ENCODE data around the gene ZBTB7B. TPM values are rescaled to one million over a fixed set of nuclear protein-coding genes. Genes with fewer than 3 reads are reported as not detected.
A peak's percentile ranks its signal among the peaks of the same experiment; 100 is the strongest.

The ZBTB7B gene
- total RNA-seq, 1 experiment from 2014 or later, result 44.1 TPM

DNA sequence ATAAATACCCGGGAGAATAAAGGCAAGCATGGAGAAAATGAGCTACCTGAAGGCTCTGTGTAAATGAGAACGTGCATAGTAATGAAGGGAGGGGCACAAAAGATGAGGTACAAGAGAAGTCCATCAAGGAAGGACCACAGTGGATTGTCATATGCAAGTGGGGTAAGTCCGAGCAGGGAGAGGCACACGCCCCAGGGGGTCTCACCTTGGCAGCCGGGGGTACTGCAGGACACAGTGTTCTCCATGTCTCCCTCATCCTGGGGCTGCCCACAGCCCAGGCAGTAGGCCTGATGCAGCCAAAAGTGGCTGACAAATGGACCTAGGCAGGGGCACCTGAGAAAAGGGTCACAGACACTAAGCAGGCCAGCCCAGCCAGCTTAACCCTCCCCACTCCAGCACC is 21.0 kb downstream of the ZBTB7B start:
- H3K4me2 ChIP-seq, result no peak overlapping the region
- no peak for TF ChIP-seq CTCF (conservative IDR thresholded peaks at IDR 0.05)
- H3K79me2 ChIP-seq (ENCODE audit: low read depth), result no peaks in the 10 kb centered on the region
- H2AFZ ChIP-seq, result no peak overlapping the region
- peaks cover 23% of the 10 kb centered on the region; the same call in 1 of the 2 replicates for H3F3A ChIP-seq (ENCODE audit: insufficient read depth, low read depth)
- no peaks in the 10 kb centered on the region for H3K9me3 ChIP-seq (ENCODE audit: insufficient read depth, low read depth)
- no peak overlapping the region for H3K27ac ChIP-seq
- intact Hi-C loops (cut with micrococcal nuclease; ENCODE audit: unreplicated experiment), result loop anchor here (2.0 kb wide), 1 partner anchor 15 kb away; no protein-coding TSS in a partner anchor
- no peaks in the 10 kb centered on the region for H3K36me3 ChIP-seq (ENCODE audit: low read depth)
- ChIA-PET CTCF (interaction anchor here (0.9 kb wide), 1 partner anchor 27 kb away, joined by 4 read pairs; no protein-coding TSS in a partner anchor), POLR2A (ENCODE audit: unreplicated experiment) (interaction anchor here (0.5 kb wide), 1 partner anchor 120 kb away, joined by 3 read pairs; no protein-coding TSS in a partner anchor)
- H3K4me3 ChIP-seq, result no peak overlapping the region
- no TSS peak for BruUV-seq (replicated peaks)
- no peaks in the 10 kb centered on the region for H4K20me1 ChIP-seq (ENCODE audit: insufficient read depth)
- H3K4me1 ChIP-seq (replicated peaks; ENCODE audit: insufficient read depth), result peaks cover 54% of the 10 kb centered on the region
- H3K9me2 ChIP-seq (ENCODE audit: insufficient read depth), result no peaks in the 10 kb centered on the region
- no peak for DNase-seq
- H3K27me3 ChIP-seq (ENCODE audit: insufficient read depth, low read depth), result no peaks in the 10 kb centered on the region

- Histone ChIP-seq H3K36me3 (ENCODE audit: low read depth) (no peaks in the 10 kb centered on the region), H3K4me1 (replicated peaks; ENCODE audit: insufficient read depth) (peaks cover 47% of the 10 kb centered on the region), H3K4me2 (no peak overlapping the region), H3F3A (ENCODE audit: insufficient read depth, low read depth) (peaks cover 27% of the 10 kb centered on the region; the same call in 1 of the 2 replicates), H3K79me2 (ENCODE audit: low read depth) (no peaks in the 10 kb centered on the region), H3K9me2 (ENCODE audit: insufficient read depth) (no peaks in the 10 kb centered on the region), H2AFZ (no peak overlapping the region), H3K27ac (no peak overlapping the region), H4K20me1 (ENCODE audit: insufficient read depth) (no peaks in the 10 kb centered on the region), H3K4me3 (no peak overlapping the region), H3K9me3 (ENCODE audit: insufficient read depth, low read depth) (no peaks in the 10 kb centered on the region), H3K27me3 (ENCODE audit: insufficient read depth, low read depth) (no peaks in the 10 kb centered on the region)
- DNase-seq, result no peak
- intact Hi-C loops (cut with micrococcal nuclease; ENCODE audit: unreplicated experiment), result no loop called here
- no peak for TF ChIP-seq EZH2 (IDR thresholded peaks at IDR 0.05; ENCODE audit: low read depth)
- no peak for TF ChIP-seq CTCF (conservative IDR thresholded peaks at IDR 0.05)
- ChIA-PET CTCF (interaction anchor here (1.3 kb wide), 1 partner anchor 21 kb away, joined by 3 read pairs; no protein-coding TSS in a partner anchor), POLR2A (ENCODE audit: unreplicated experiment) (no interaction called here)
- BruUV-seq (replicated peaks), result no TSS peak
These were observed 21.7 kb downstream of the ZBTB7B start for GRCh38 chr1:155024315-155024714.

DNA sequence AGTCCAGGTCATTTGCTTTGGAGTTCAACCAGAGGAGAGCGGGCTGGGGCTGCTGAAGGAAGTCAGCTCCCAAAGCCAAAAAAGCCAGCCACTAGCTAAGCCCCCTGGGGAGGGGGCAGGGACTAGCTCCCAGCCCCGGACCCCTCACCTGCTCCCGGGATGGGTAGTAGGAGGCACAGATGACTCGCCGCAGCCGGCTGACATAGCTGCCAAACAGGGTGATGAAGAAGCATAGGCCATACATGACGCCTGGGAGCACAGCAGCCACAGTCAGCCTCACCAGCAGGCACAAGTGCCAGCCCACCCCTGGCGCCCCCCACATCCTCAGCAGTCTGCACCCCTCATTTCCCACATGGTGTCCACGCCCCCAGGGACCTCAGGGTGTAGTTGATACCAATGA is 23.6 kb downstream of the ZBTB7B start:
- H4K20me1 ChIP-seq (ENCODE audit: insufficient read depth), result no peaks in the 10 kb centered on the region
- no peak overlapping the region for H3K4me3 ChIP-seq
- no peaks in the 10 kb centered on the region for H3K36me3 ChIP-seq (ENCODE audit: low read depth)
- ChIA-PET CTCF (no interaction called here), POLR2A (ENCODE audit: unreplicated experiment) (no interaction called here)
- no peaks in the 10 kb centered on the region for H3K79me2 ChIP-seq (ENCODE audit: low read depth)
- intact Hi-C loops (cut with micrococcal nuclease; ENCODE audit: unreplicated experiment), result no loop called here
- no peaks in the 10 kb centered on the region for H3K27me3 ChIP-seq (ENCODE audit: insufficient read depth, low read depth)
- H3K27ac ChIP-seq, result no peak overlapping the region
- DNase-seq, result no peak
- peak overlapping the region; percentile 29 for H3K4me2 ChIP-seq
- no peak for TF ChIP-seq EZH2 (IDR thresholded peaks at IDR 0.05; ENCODE audit: low read depth)
- no peak for TF ChIP-seq CTCF (conservative IDR thresholded peaks at IDR 0.05)
- no peaks in the 10 kb centered on the region for H3K9me2 ChIP-seq (ENCODE audit: insufficient read depth)
- peaks cover 27% of the 10 kb centered on the region; the same call in 1 of the 2 replicates for H3F3A ChIP-seq (ENCODE audit: insufficient read depth, low read depth)
- H3K4me1 ChIP-seq (replicated peaks; ENCODE audit: insufficient read depth), result peaks cover 47% of the 10 kb centered on the region
- H3K9me3 ChIP-seq (ENCODE audit: insufficient read depth, low read depth), result no peaks in the 10 kb centered on the region
- no peak overlapping the region for H2AFZ ChIP-seq
- BruUV-seq (replicated peaks), result no TSS peak

All from PC-9 (cell line).